ENCODE measurements around the gene CCSER1.

DNA sequence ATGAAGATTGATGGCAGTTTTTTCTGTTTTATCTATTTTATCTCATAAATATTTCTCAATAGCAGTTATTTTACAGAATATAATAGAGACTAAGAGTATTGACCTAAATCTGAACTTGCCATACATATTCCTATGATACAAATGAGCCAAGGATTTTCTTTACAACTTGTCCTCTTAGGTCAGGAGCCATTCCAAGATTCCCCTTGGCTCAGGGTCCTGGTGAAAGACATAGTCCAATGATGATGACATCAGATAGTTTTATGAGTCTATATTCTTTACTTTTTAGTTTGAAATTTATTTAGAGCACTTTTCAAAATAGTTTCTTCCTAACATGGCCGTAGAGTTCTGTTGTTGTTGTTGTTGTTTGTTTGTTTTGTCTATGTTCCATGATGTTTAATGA lies 1307.4 kb downstream of the CCSER1 start:
- TF ChIP-seq POLR2A (IDR thresholded peaks at IDR 0.05; ENCODE audit: low read depth, low read length) (no peak), TAF1 (IDR thresholded peaks at IDR 0.05; ENCODE audit: borderline replicate concordance, low read depth, low read length) (no peak)
